Measurements from ENCODE around the gene DPCD.

GRCh38 chr10:101545898-101546297 is 42.2 kb upstream of the DPCD start:
- no peak for TF ChIP-seq CTCF (IDR thresholded peaks at IDR 0.05)
- no peak for TF ChIP-seq POLR2A (IDR thresholded peaks at IDR 0.05)
